ENCODE measurements around the gene TBC1D22A.

TBC1D22A gene

DNA sequence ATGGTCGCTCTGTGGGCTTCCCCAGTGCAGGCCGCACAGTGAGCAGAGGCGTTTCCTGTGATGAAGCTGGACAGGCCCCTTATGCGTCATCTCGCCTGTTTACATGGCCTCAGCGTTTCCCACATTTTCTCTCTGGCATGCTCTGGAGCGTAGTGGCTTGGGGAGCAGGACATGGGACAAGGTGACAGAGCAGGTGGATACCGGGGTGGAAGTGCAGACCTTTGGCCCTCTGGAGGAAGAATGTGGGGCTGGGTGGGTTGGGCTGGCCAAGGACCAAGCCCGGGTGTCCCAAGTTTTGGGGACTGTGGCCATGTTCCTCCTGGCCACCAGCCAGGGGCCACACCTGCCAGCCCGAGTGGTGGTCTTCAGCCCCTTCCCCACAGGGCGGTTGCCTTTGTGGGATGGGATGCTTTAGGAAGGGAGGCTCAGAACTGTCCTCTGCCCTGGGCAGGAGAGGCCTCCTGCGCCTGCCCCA, 446.6 kb downstream of the TBC1D22A start:
- Histone ChIP-seq H3K4me1 (ENCODE audit: low read depth, poor library complexity, severe bottlenecking) (no peaks in the 10 kb centered on the region), H3K4me3 (IDR thresholded peaks at IDR 0.05; ENCODE audit: insufficient read depth, low read depth, low read length) (no peak overlapping the region), H4K20me1 (ENCODE audit: insufficient read depth) (no peaks in the 10 kb centered on the region), H2AFZ (ENCODE audit: low read depth) (no peak overlapping the region), H3K9ac (no peak overlapping the region), H3K36me3 (ENCODE audit: insufficient read depth) (no peaks in the 10 kb centered on the region), H3K27me3 (ENCODE audit: insufficient read depth, low read depth) (no peaks in the 10 kb centered on the region), H3K27ac (no peak overlapping the region), H3K79me2 (ENCODE audit: insufficient read depth, low read depth) (no peaks in the 10 kb centered on the region), H3K4me2 (no peak overlapping the region)
- TF ChIP-seq, protein P1, sequence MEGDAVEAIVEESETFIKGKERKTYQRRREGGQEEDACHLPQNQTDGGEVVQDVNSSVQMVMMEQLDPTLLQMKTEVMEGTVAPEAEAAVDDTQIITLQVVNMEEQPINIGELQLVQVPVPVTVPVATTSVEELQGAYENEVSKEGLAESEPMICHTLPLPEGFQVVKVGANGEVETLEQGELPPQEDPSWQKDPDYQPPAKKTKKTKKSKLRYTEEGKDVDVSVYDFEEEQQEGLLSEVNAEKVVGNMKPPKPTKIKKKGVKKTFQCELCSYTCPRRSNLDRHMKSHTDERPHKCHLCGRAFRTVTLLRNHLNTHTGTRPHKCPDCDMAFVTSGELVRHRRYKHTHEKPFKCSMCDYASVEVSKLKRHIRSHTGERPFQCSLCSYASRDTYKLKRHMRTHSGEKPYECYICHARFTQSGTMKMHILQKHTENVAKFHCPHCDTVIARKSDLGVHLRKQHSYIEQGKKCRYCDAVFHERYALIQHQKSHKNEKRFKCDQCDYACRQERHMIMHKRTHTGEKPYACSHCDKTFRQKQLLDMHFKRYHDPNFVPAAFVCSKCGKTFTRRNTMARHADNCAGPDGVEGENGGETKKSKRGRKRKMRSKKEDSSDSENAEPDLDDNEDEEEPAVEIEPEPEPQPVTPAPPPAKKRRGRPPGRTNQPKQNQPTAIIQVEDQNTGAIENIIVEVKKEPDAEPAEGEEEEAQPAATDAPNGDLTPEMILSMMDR (conservative IDR thresholded peaks at IDR 0.05; ENCODE audit: low read depth, low read length): no peak

DNA sequence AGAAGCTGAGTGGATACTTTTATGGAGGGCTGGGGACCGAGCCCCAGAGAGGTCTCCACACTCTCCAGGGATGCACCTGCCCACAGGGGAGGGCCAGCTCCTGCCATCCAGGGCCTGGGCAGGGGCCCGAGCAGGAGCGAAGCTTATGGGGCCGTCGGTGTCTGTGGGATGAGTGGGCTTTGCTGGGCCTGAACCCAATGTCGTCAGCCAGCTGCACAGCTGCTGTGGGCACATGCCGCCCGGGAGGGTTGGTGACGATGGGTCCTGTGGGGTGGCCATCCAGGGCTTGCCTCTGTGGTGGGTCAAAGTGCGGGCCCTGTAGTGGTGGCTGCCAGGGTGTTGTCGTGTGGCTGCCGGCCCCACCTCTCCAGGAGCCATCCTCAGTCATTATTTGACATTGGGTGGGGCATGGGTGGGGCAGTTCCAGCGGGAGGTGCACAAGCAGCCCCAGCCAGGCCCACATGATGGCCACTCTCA, 447.1 kb downstream of the TBC1D22A start:
- Histone ChIP-seq H2AFZ (ENCODE audit: low read depth) (no peak overlapping the region), H3K27ac (no peak overlapping the region), H3K4me1 (ENCODE audit: low read depth, poor library complexity, severe bottlenecking) (no peaks in the 10 kb centered on the region), H3K4me3 (IDR thresholded peaks at IDR 0.05; ENCODE audit: insufficient read depth, low read depth, low read length) (no peak overlapping the region), H3K9ac (no peak overlapping the region), H4K20me1 (ENCODE audit: insufficient read depth) (no peaks in the 10 kb centered on the region), H3K36me3 (ENCODE audit: insufficient read depth) (no peaks in the 10 kb centered on the region), H3K4me2 (no peak overlapping the region), H3K27me3 (ENCODE audit: insufficient read depth, low read depth) (no peaks in the 10 kb centered on the region), H3K79me2 (ENCODE audit: insufficient read depth, low read depth) (no peaks in the 10 kb centered on the region)
- TF ChIP-seq, protein P1 (conservative IDR thresholded peaks at IDR 0.05; ENCODE audit: low read depth, low read length): no peak

DNA sequence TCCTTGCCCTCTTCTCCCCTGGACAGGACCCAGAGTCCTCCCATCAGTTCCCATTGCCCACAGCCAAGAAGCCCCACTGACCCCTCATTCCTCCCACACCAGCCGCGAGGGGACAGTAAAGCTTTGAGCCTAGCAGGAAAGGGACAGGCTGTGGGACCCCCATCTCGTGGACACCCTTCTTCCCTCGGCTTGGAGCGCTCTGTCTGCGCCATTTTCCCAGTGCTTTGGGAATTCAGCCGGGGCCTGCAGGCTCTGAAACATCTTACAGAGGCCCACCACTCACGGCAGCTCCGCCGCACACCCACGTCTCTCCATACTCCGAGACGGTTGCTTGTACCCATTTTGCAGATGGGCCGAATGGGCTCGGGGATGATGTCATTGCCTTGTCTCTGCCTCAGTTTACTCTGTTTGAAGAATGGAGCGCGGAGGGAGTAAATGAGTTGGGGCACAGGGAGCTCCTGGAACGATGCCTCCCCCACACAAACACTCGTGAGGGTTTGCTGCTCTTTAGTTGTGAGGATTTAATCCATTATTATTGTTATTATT, 447.7 kb downstream of the TBC1D22A start:
- Histone ChIP-seq H3K4me3 (IDR thresholded peaks at IDR 0.05; ENCODE audit: insufficient read depth, low read depth, low read length) (no peak overlapping the region), H3K4me1 (ENCODE audit: low read depth, poor library complexity, severe bottlenecking) (no peaks in the 10 kb centered on the region), H4K20me1 (ENCODE audit: insufficient read depth) (no peaks in the 10 kb centered on the region), H3K79me2 (ENCODE audit: insufficient read depth, low read depth) (no peaks in the 10 kb centered on the region), H2AFZ (ENCODE audit: low read depth) (no peak overlapping the region), H3K4me2 (no peak overlapping the region), H3K27ac (no peak overlapping the region), H3K27me3 (ENCODE audit: insufficient read depth, low read depth) (no peaks in the 10 kb centered on the region), H3K36me3 (ENCODE audit: insufficient read depth) (no peaks in the 10 kb centered on the region), H3K9ac (no peak overlapping the region)
- TF ChIP-seq, protein P1 (conservative IDR thresholded peaks at IDR 0.05; ENCODE audit: low read depth, low read length): no peak

DNA sequence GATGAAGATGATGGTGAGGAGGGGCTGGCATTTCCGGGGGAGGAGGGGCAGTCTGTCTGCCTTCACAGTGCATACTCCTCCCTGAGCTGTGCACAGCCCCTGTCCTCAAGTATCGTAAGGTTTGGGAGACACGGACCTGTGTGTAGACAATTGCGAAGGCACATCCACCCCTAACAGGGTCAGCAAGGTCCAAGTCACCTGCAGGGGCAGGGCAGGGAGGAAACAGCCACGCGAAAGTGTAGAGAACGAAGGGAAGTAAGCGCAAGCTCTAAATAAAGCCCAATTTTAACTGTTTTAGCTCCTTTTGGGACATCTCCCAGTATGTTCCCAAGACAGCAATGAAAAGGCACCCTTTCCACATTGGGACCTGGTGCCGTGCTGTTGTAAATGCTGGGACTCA, 448.2 kb downstream of the TBC1D22A start:
- Histone ChIP-seq H3K9ac (no peak overlapping the region), H3K27ac (no peak overlapping the region), H4K20me1 (ENCODE audit: insufficient read depth) (no peaks in the 10 kb centered on the region), H3K4me2 (no peak overlapping the region), H2AFZ (ENCODE audit: low read depth) (no peak overlapping the region), H3K27me3 (ENCODE audit: insufficient read depth, low read depth) (no peaks in the 10 kb centered on the region), H3K4me1 (ENCODE audit: low read depth, poor library complexity, severe bottlenecking) (no peaks in the 10 kb centered on the region), H3K79me2 (ENCODE audit: insufficient read depth, low read depth) (no peaks in the 10 kb centered on the region), H3K4me3 (IDR thresholded peaks at IDR 0.05; ENCODE audit: insufficient read depth, low read depth, low read length) (no peak overlapping the region), H3K36me3 (ENCODE audit: insufficient read depth) (no peaks in the 10 kb centered on the region)
- TF ChIP-seq, protein P1 (conservative IDR thresholded peaks at IDR 0.05; ENCODE audit: low read depth, low read length): no peak
